HepG2 (cell line): ENCODE results near the gene IP6K3.

Experiments
- GATAD1 ChIP-seq: IDR thresholded peaks from 2 replicates; pipeline ENCODE4 v1.6.1; 2016; ENCODE audit warnings: missing genetic modification reagents, missing compliant biosample characterization
- REXO4 ChIP-seq: sonication (generic); formaldehyde crosslinking; IDR thresholded peaks from 2 replicates; pipeline ENCODE4 v1.8.0; 2022; ENCODE audit warnings: missing genetic modification reagents, mild to moderate bottlenecking, borderline replicate concordance
- ZNF709 ChIP-seq: sonication (generic); formaldehyde crosslinking; IDR thresholded peaks from 2 replicates; pipeline ENCODE4 v1.5.0; 2020; ENCODE audit warnings: mild to moderate bottlenecking, missing genetic modification reagents
- ZZZ3 ChIP-seq: sonication (generic); formaldehyde crosslinking; IDR thresholded peaks from 2 replicates; pipeline ENCODE4 v1.4.0; 2020; ENCODE audit warnings: missing genetic modification reagents, mild to moderate bottlenecking, borderline replicate concordance

DNA sequence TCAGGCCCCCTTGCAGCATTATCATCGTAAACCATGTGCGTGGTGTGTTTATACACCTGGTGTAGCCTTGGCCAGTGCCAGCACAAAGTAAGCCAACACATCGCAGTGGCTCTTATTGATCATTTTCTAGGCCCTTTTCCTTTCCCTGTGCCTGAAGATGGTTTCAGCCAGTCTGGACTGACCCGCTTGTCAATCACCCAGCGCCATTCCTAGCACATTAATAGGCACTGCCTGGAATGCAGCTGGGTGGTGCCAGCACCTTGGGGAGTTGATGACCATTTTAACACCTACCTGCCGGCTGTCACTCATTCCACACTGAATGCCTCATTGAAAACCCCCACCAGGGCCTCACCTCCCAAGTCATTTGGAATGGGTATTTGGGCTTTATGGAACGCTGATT lies 30.3 kb downstream of the IP6K3 start:
- no peak for TF ChIP-seq ZZZ3 (CRISPR knock-in tag)
- TF ChIP-seq ZNF709: no peak
- no peak for TF ChIP-seq REXO4 (CRISPR knock-in tag)
- TF ChIP-seq GATAD1 (CRISPR knock-in tag): no peak
